AG10803 (cell line): ENCODE results near the gene SIRT3.

Source experiments
- DNase-seq: peaks from one replicate; pipeline ENCODE4 v3.0.0; 2010; ENCODE audit warnings: low read depth
- H3K4me3 ChIP-seq: 2 replicates; pipeline ENCODE4 v1.5.1; 2011; ENCODE audit warnings: mild to moderate bottlenecking, low read length, control low read depth
- CTCF ChIP-seq: conservative IDR thresholded peaks from 2 replicates; pipeline ENCODE4 v1.5.1; 2011; ENCODE audit warnings: mild to moderate bottlenecking, low read length, control low read depth, inconsistent platforms

SIRT3 gene

GRCh38 chr11:256952-257737, 21.0 kb upstream of the SIRT3 start:
- H3K4me3 ChIP-seq = no peak overlapping the region
- DNase-seq = no peak
- TF ChIP-seq CTCF = no peak

GRCh38 chr11:255816-256215, 19.7 kb upstream of the SIRT3 start:
- no peak overlapping the region for H3K4me3 ChIP-seq
- no peak for DNase-seq
- no peak for TF ChIP-seq CTCF

GRCh38 chr11:255176-255575, 19.0 kb upstream of the SIRT3 start:
- TF ChIP-seq CTCF = no peak
- H3K4me3 ChIP-seq = no peak overlapping the region
- DNase-seq = peak; percentile 19

- TF ChIP-seq CTCF = no peak
- no peak overlapping the region for H3K4me3 ChIP-seq
- no peak for DNase-seq
These were observed 17.7 kb upstream of the SIRT3 start for GRCh38 chr11:253886-254270.

GRCh38 chr11:253160-253885, 17.2 kb upstream of the SIRT3 start:
- no peak for DNase-seq
- no peak for TF ChIP-seq CTCF
- no peak overlapping the region for H3K4me3 ChIP-seq

GRCh38 chr11:252666-253065, 16.5 kb upstream of the SIRT3 start:
- H3K4me3 ChIP-seq = no peak overlapping the region
- no peak for DNase-seq
- no peak for TF ChIP-seq CTCF

GRCh38 chr11:251550-251949, 15.4 kb upstream of the SIRT3 start:
- H3K4me3 ChIP-seq = no peak overlapping the region
- peak; percentile 15 for DNase-seq
- TF ChIP-seq CTCF = 0 out of 2 replicates have a peak, but pooled peaks have one; percentile 4
